Measurements from ENCODE around the gene CDYL. TPM values are rescaled to one million over a fixed set of nuclear protein-coding genes. Genes with fewer than 3 reads are reported as not detected.
A peak's percentile ranks its signal among the peaks of the same experiment; 100 is the strongest.

Gene CDYL
- total RNA-seq, 2 experiments from 2014 or later, result 31.1 to 31.2 TPM

DNA sequence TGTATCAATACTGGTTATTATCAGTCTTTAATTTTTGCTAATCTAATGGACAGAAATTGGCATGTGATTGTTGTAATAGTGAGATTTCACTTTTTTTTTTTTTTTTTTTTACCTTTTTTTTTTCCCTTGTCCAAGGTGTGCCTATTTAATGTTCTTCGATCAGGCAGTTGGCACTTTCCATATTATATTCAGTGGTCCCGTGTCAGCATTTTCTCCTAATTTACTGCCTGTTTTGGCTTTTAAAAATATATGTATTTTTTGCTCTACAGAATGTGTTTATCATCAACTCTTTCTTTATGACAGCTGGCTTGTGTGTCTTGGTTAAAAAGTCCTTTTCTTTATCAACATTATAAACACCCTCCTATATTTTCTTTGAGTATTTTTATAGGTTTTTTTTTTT is 39.4 kb downstream of the CDYL start:
- DNase-seq (no peak), ATAC-seq (no peak)
- H3K4me1 Mint-ChIP-seq (ENCODE audit: low read depth), result peaks cover 74% of the 10 kb centered on the region
- no peak overlapping the region for H3K27ac Mint-ChIP-seq
- no peaks in the 10 kb centered on the region for H3K9me3 Mint-ChIP-seq
- POLR2A ChIA-PET, result interaction anchor here (1.0 kb wide), 1 partner anchor 39 kb away, joined by 3 read pairs; no protein-coding TSS in a partner anchor
- TF ChIP-seq, protein P1, sequence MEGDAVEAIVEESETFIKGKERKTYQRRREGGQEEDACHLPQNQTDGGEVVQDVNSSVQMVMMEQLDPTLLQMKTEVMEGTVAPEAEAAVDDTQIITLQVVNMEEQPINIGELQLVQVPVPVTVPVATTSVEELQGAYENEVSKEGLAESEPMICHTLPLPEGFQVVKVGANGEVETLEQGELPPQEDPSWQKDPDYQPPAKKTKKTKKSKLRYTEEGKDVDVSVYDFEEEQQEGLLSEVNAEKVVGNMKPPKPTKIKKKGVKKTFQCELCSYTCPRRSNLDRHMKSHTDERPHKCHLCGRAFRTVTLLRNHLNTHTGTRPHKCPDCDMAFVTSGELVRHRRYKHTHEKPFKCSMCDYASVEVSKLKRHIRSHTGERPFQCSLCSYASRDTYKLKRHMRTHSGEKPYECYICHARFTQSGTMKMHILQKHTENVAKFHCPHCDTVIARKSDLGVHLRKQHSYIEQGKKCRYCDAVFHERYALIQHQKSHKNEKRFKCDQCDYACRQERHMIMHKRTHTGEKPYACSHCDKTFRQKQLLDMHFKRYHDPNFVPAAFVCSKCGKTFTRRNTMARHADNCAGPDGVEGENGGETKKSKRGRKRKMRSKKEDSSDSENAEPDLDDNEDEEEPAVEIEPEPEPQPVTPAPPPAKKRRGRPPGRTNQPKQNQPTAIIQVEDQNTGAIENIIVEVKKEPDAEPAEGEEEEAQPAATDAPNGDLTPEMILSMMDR (IDR thresholded peaks at IDR 0.05), result no peak
- intact Hi-C loops (cut with micrococcal nuclease), result no loop called here
- H3K27me3 Mint-ChIP-seq, result no peaks in the 10 kb centered on the region
- H3K4me3 Mint-ChIP-seq, result no peak overlapping the region
- CTCF ChIA-PET, result interaction anchor here (0.6 kb wide), 1 partner anchor 152 kb away, joined by 3 read pairs; no protein-coding TSS in a partner anchor
- H3K36me3 Mint-ChIP-seq (ENCODE audit: low read depth), result peaks cover 7% of the 10 kb centered on the region

DNA sequence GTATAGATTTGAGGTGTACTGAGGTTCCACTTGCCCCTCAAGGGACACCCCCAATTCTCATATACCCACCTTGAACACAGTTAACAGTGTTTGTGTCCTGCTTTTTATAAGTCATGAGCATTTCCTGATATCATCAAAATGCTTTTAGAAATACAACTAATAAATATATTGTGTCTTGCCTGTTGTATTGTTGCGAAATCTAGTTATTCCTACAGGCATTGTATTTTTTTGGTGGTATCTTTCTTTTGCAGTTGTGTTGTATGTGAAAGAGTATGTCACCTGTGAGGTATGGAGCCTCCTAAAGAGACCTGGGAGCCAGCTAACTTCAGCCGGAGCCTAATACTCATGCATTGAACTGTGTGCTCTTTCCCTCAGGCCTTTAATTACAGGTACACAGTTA is 40.7 kb downstream of the CDYL start:
- Mint-ChIP-seq H3K36me3 (ENCODE audit: low read depth) (peaks cover 13% of the 10 kb centered on the region), H3K4me1 (ENCODE audit: low read depth) (peaks cover 70% of the 10 kb centered on the region), H3K9me3 (no peaks in the 10 kb centered on the region), H3K27ac (no peak overlapping the region), H3K27me3 (no peaks in the 10 kb centered on the region), H3K4me3 (no peak overlapping the region)
- intact Hi-C loops (cut with micrococcal nuclease), result no loop called here
- TF ChIP-seq, protein P1 (IDR thresholded peaks at IDR 0.05), result no peak
- no peak for DNase-seq
- ChIA-PET CTCF (no interaction called here), POLR2A (interaction anchor here (0.9 kb wide), 1 partner anchor 13 kb away, joined by 3 read pairs; no protein-coding TSS in a partner anchor)
- no peak for ATAC-seq

DNA sequence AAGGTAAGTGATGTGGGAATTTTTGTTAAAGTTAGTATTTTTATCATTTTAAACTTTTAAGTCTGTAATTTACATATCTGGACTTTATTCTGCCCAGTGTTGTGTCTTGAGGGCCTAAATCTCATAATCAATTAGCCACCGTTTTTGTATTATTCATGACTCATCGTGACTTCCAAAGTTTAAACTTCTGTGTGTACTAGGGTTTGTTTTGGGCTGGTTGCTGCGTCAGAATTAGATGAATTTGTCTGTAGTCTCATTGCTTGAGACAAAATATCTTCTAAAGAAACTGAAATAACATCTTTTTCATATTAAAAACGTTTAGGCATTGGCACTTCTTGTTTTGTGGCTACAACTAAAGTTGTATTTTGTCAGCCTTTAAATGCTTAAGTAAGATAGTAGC is 41.3 kb downstream of the CDYL start:
- Mint-ChIP-seq H3K36me3 (ENCODE audit: low read depth) (peaks cover 13% of the 10 kb centered on the region), H3K4me1 (ENCODE audit: low read depth) (peaks cover 63% of the 10 kb centered on the region), H3K4me3 (no peak overlapping the region), H3K27ac (no peak overlapping the region), H3K27me3 (no peaks in the 10 kb centered on the region), H3K9me3 (no peaks in the 10 kb centered on the region)
- CTCF ChIA-PET, result interaction anchor here (1.3 to 1.4 kb wide), 2 partner anchors 9 to 28 kb away, joined by 3 to 6 read pairs; no protein-coding TSS in a partner anchor
- no peak for ATAC-seq
- POLR2A ChIA-PET, result interaction anchor here (0.9 kb wide), 1 partner anchor 12 kb away, joined by 3 read pairs; no protein-coding TSS in a partner anchor
- intact Hi-C loops (cut with micrococcal nuclease), result no loop called here
- TF ChIP-seq, protein P1 (IDR thresholded peaks at IDR 0.05), result no peak
- no peak for DNase-seq

DNA sequence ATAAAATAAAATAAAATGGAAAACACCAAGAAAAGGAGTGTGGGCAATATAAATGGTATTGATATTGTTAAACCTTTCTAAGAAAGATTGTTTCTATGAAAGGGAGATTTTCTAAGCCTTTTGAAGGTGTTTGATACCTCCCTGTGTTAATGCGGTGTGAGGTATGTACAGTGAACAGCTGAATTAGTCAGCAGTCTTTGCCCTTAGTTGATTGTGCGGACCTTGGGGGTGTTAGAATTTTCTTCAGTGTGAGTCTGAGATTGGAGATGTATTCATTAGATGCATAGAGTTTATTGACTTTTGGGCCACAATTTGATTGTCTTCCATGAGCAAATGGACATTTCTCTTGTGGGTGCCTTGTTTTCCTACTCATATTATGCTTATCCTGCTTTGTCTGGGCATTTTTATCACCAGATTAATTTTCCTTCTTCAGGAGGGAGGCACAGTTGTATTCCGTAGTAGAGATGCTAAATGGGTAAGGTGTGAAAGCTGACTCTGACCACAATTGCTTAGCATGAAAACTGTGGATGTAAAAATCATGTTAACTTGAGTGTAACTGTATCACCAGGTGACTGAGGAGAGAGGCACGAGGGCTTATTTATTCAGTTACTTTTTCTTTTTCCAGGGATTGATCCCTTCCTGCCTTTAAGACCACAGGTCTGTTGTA is 42.2 kb downstream of the CDYL start:
- ChIA-PET CTCF (interaction anchor here (1.3 to 1.4 kb wide), 2 partner anchors 10 to 29 kb away, joined by 3 to 6 read pairs; no protein-coding TSS in a partner anchor), POLR2A (no interaction called here)
- DNase-seq (no peak), ATAC-seq (no peak)
- intact Hi-C loops (cut with micrococcal nuclease), result no loop called here
- TF ChIP-seq, protein P1 (IDR thresholded peaks at IDR 0.05), result no peak
- Mint-ChIP-seq H3K36me3 (ENCODE audit: low read depth) (peaks cover 12% of the 10 kb centered on the region), H3K27me3 (no peaks in the 10 kb centered on the region), H3K4me3 (no peak overlapping the region), H3K4me1 (ENCODE audit: low read depth) (peaks cover 55% of the 10 kb centered on the region), H3K27ac (no peak overlapping the region), H3K9me3 (no peaks in the 10 kb centered on the region)

DNA sequence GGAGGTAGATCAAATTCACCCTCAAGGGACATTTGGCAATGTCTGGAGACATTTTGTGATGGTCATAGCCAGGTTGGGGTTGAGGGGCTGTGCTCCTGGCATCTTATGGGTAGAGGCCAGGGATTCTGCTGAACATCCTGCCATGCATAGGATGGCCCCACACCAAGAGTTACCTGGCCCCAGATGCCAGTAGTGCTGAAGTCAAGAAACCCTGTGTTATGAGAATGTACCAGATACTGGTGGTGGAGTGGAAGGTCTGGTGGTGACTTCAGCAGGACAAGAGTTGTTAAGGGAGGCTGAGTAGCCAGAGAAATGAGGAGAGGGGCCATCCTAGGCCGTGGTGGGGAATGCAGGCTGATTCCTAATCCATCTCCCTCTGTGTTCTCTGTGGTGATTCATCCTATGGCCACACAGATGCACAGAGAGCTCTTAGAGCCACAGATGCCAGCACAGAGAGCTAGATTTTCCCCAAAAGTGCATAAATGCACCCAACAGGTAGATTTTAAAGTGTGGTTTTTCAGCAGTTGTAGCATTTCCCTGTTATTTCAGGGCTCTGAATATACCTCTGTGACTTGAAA is 43.6 kb downstream of the CDYL start:
- Mint-ChIP-seq H3K4me3 (no peak overlapping the region), H3K9me3 (peaks cover 7% of the 10 kb centered on the region), H3K36me3 (ENCODE audit: low read depth) (peaks cover 17% of the 10 kb centered on the region), H3K27me3 (no peaks in the 10 kb centered on the region), H3K27ac (peak overlapping the region; percentile 40), H3K4me1 (ENCODE audit: low read depth) (peaks cover 42% of the 10 kb centered on the region)
- ChIA-PET POLR2A (interaction anchor here (0.8 kb wide), 1 partner anchor 11 kb away, joined by 4 read pairs; no protein-coding TSS in a partner anchor), CTCF (no interaction called here)
- intact Hi-C loops (cut with micrococcal nuclease), result no loop called here
- no peak for DNase-seq
- TF ChIP-seq, protein P1 (IDR thresholded peaks at IDR 0.05), result no peak
- no peak for ATAC-seq

Data from activated CD8-positive, alpha-beta T cell treated with anti-CD3 and anti-CD28 coated beads for 36 hours (primary cell).